ENCODE results near the gene CCDC197. TPM values are rescaled to one million over a fixed set of nuclear protein-coding genes. Genes with fewer than 3 reads are reported as not detected.

CCDC197 gene
- polyA plus RNA-seq, 1 donor from 2014 or later = not detected

DNA sequence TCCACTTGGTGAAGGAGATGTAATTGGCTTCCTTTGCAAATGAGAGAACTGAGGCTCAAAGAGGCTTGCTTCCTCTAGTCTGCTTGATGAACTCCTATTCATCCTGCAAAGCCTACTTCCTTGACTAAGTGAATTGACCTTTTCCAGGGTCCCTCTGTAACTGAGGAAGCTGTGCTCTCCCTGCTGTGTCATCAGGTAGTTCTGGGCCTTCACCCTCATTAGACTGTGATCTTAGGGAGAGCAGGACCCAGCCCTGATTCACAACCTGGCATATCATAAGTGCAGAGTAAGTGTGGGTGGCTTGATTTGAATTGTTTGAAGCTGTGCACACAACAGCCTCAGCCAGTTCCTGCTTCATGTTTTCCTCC is 37.0 kb upstream of the CCDC197 start:
- Histone ChIP-seq H2AFZ (ENCODE audit: low read depth, low read length) (no peak overlapping the region), H3K79me2 (replicated peaks; ENCODE audit: insufficient read depth, low read length) (no peaks in the 10 kb centered on the region), H3K9me2 (ENCODE audit: insufficient read depth, low read length) (no peaks in the 10 kb centered on the region), H4K20me1 (ENCODE audit: insufficient read depth) (no peaks in the 10 kb centered on the region), H3K27me3 (ENCODE audit: insufficient read depth, low read depth, low read length) (no peaks in the 10 kb centered on the region), H3K9me3 (ENCODE audit: low read length) (no peaks in the 10 kb centered on the region), H3K4me2 (ENCODE audit: low read length) (no peak overlapping the region), H3K36me3 (ENCODE audit: insufficient read depth, low read length) (no peaks in the 10 kb centered on the region), H3F3A (ENCODE audit: insufficient read depth, low read length, poor library complexity, severe bottlenecking) (no peaks in the 10 kb centered on the region), H3K4me3 (ENCODE audit: low read length) (no peak overlapping the region), H3K27ac (ENCODE audit: low read length) (no peak overlapping the region), H3K9ac (ENCODE audit: low read length) (no peak overlapping the region)
- TF ChIP-seq POLR2AphosphoS5 (IDR thresholded peaks at IDR 0.05) = no peak
- TF ChIP-seq CTCF (IDR thresholded peaks at IDR 0.05; ENCODE audit: poor library complexity, severe bottlenecking) = no peak
- no peak for TF ChIP-seq SMC3 (conservative IDR thresholded peaks at IDR 0.05; ENCODE audit: poor library complexity)
- TF ChIP-seq EP300 (conservative IDR thresholded peaks at IDR 0.05; ENCODE audit: poor library complexity, severe bottlenecking) = no peak
- no peak for TF ChIP-seq REST (IDR thresholded peaks at IDR 0.05; ENCODE audit: borderline replicate concordance)
- TF ChIP-seq MXI1 (conservative IDR thresholded peaks at IDR 0.05; ENCODE audit: poor library complexity, severe bottlenecking) = no peak
- TF ChIP-seq TAF1 (IDR thresholded peaks at IDR 0.05; ENCODE audit: low read depth) = no peak
- no peak for TF ChIP-seq EZH2 (IDR thresholded peaks at IDR 0.05; ENCODE audit: borderline replicate concordance, insufficient read depth, low read length, poor library complexity, severe bottlenecking)
- TF ChIP-seq RAD21 (conservative IDR thresholded peaks at IDR 0.05) = no peak

DNA sequence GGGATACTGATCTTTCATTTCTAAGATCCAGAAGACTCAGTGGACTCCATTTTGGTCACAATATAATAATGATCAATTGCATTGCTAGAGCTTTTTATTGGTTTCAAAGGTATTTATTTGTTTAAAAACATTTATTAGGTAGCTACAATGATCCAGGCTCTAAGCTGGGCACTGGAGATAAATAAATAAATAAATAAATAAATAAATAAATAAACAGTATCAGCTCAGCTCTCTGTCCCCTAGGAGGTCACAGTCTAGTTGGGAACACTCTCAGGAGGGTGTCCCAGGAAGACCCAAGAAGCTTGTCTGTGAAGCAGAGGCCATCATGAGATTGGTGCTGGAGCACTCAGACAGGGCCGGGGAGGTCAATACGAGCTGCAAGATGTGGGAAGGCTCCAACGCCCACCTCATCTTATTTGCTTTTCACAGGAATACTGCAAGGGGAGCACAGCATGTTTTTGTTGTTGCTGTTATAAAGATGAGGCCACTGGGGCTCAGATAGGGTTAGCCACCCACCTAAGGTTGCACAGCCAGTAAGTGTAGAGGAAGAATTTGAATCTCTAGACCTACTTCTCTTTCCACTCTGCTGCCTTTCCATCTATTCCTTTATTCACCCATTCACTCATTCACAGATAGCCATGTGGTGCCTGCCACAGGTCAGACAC is 36.2 kb upstream of the CCDC197 start:
- Histone ChIP-seq H4K20me1 (ENCODE audit: insufficient read depth) (no peaks in the 10 kb centered on the region), H3K9me3 (ENCODE audit: low read length) (no peaks in the 10 kb centered on the region), H3K4me2 (ENCODE audit: low read length) (no peak overlapping the region), H3F3A (ENCODE audit: insufficient read depth, low read length, poor library complexity, severe bottlenecking) (no peaks in the 10 kb centered on the region), H3K9ac (ENCODE audit: low read length) (no peak overlapping the region), H3K4me3 (ENCODE audit: low read length) (no peak overlapping the region), H3K27me3 (ENCODE audit: insufficient read depth, low read depth, low read length) (no peaks in the 10 kb centered on the region), H3K27ac (ENCODE audit: low read length) (no peak overlapping the region), H3K9me2 (ENCODE audit: insufficient read depth, low read length) (no peaks in the 10 kb centered on the region), H3K36me3 (ENCODE audit: insufficient read depth, low read length) (no peaks in the 10 kb centered on the region), H3K79me2 (replicated peaks; ENCODE audit: insufficient read depth, low read length) (no peaks in the 10 kb centered on the region), H2AFZ (ENCODE audit: low read depth, low read length) (no peak overlapping the region)
- TF ChIP-seq TAF1 (IDR thresholded peaks at IDR 0.05; ENCODE audit: low read depth) = no peak
- no peak for TF ChIP-seq RAD21 (conservative IDR thresholded peaks at IDR 0.05)
- TF ChIP-seq POLR2AphosphoS5 (IDR thresholded peaks at IDR 0.05) = no peak
- TF ChIP-seq REST (IDR thresholded peaks at IDR 0.05; ENCODE audit: borderline replicate concordance) = no peak
- no peak for TF ChIP-seq SMC3 (conservative IDR thresholded peaks at IDR 0.05; ENCODE audit: poor library complexity)
- no peak for TF ChIP-seq EP300 (conservative IDR thresholded peaks at IDR 0.05; ENCODE audit: poor library complexity, severe bottlenecking)
- no peak for TF ChIP-seq EZH2 (IDR thresholded peaks at IDR 0.05; ENCODE audit: borderline replicate concordance, insufficient read depth, low read length, poor library complexity, severe bottlenecking)
- no peak for TF ChIP-seq MXI1 (conservative IDR thresholded peaks at IDR 0.05; ENCODE audit: poor library complexity, severe bottlenecking)
- no peak for TF ChIP-seq CTCF (IDR thresholded peaks at IDR 0.05; ENCODE audit: poor library complexity, severe bottlenecking)

All from neural cell (in vitro differentiated cells).